LNCaP clone FGC (cell line): Measurements from ENCODE around the gene C16orf74.

Experiments
- DNase-seq: peaks from one replicate; pipeline ENCODE4 v3.0.0-alpha.2; 2011; ENCODE audit warnings: low read depth
- H3K4me3 ChIP-seq: 2 replicates; pipeline ENCODE4 v1.5.1; 2011; ENCODE audit warnings: mild to moderate bottlenecking, low read depth, low read length, control low read depth
- TF ChIP-seq, protein P1 (sequence below): IDR thresholded peaks from 2 replicates; pipeline ENCODE4 v1.5.1; 2012; ENCODE audit warnings: mild to moderate bottlenecking; ENCODE audit not compliant: control insufficient read depth, insufficient read depth; ENCODE audit errors: extremely low read depth

Gene C16orf74

DNA sequence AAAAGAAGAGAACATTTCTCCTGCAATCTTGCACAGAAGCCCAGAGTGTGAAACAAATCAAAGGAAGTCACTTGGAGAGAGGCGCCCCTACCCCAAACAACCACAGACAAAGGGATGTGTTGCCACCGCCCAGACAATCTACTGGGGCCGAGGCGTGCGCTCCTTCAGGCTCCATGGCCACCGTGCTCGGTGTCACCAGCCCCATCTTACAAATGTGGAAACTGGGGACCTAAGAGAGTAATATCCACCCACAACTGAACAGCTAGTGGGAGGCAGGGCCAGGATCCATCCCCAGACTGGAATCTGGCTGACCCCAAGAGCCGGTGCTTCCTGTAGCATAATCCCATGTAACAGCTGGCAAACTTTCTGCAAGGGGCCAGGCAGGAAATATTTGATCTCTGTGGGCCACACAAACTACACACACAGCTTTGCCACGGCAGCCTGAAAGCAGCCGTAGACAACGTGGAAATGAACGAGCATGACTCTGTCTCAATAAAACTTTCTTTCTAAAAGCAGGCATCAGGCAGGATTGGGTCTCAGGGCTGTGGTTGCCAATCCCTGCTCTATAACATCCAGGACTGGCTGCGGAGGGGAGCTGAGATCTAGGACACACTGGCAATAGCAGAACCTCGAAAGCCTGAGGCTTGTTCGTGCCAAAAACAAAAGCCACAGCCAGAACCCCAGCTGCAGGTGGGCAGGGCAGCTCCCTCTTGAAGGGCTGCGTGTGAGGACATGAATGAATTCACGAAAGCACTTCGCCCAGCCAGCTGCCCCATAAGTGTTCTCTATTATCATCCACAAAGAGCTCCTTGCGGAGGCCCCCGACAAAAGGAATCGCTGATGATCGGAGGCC, 35.5 kb downstream of the C16orf74 start:
- no peak overlapping the region for H3K4me3 ChIP-seq
- TF ChIP-seq, protein P1, sequence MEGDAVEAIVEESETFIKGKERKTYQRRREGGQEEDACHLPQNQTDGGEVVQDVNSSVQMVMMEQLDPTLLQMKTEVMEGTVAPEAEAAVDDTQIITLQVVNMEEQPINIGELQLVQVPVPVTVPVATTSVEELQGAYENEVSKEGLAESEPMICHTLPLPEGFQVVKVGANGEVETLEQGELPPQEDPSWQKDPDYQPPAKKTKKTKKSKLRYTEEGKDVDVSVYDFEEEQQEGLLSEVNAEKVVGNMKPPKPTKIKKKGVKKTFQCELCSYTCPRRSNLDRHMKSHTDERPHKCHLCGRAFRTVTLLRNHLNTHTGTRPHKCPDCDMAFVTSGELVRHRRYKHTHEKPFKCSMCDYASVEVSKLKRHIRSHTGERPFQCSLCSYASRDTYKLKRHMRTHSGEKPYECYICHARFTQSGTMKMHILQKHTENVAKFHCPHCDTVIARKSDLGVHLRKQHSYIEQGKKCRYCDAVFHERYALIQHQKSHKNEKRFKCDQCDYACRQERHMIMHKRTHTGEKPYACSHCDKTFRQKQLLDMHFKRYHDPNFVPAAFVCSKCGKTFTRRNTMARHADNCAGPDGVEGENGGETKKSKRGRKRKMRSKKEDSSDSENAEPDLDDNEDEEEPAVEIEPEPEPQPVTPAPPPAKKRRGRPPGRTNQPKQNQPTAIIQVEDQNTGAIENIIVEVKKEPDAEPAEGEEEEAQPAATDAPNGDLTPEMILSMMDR = no peak
- no peak for DNase-seq

DNA sequence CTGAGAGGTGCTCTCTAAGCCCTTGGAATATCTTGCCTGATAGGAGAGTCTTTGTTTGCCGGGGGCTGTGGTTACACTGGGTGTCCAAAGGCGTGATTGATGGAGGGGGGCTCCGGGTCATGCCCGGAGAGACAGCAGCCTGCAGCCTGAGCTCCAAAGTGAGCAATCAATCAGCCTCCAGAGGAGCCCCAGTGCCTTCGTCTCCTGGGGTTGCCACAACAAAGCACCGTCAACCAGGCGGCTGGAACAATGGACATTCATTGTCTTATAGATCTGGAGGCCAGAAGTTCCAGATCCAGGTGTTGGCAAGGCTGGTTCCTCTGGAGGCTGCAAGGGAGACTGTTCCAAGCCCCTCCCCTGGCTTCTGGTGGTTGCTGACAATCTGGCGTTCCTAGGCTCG, 38.1 kb downstream of the C16orf74 start:
- TF ChIP-seq, protein P1 = no peak
- H3K4me3 ChIP-seq = no peak overlapping the region
- DNase-seq = no peak

DNA sequence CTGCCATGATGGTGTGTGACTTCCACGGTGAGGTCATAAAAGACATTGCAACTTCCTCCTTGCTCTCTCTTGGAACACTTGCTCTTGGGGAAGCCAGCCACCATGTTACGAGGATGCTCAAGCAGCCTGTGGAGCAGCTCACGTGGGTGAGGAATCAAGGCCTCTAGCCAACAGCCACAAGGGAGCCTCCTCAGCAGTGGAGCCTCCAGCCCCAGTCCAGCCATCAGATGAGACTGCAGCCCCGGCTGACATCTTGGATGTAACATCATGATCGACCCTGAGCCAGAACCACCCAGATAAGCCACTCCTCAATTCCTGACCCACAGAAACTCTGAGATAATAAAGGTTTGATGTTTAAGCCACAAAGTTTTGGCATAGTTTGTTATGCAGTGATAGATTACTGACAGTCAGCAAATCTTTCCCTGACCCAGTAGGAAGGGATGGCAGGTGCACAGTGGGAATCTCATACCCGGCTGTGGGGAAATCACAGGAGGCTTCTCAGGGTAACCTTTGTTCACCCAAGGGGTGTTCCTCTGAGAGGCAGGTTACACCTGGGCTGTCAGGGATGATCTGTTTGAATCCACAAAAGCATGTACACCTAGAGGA, 38.8 kb downstream of the C16orf74 start:
- no peak for DNase-seq
- TF ChIP-seq, protein P1 = no peak
- no peak overlapping the region for H3K4me3 ChIP-seq

DNA sequence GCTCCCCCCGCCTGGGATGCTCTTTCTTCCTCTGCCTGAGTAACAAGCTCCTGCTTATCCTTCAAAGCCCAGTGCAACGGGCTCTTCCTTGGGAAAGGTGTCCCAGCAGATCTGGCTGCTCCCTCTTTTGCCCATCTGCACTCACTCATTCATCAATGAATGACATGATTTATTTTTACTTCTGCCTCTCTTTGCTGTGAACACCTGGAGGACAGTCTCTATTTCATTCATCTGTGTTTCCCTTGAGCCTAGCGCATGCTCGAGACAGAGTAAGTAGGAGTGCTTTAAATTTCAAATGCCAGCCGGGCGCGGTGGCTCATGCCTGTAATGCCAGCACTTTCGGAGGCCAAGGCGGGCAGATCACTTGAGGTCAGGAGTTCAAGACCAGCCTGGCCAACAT, 40.2 kb downstream of the C16orf74 start:
- no peak for DNase-seq
- TF ChIP-seq, protein P1 = no peak
- H3K4me3 ChIP-seq = no peak overlapping the region

DNA sequence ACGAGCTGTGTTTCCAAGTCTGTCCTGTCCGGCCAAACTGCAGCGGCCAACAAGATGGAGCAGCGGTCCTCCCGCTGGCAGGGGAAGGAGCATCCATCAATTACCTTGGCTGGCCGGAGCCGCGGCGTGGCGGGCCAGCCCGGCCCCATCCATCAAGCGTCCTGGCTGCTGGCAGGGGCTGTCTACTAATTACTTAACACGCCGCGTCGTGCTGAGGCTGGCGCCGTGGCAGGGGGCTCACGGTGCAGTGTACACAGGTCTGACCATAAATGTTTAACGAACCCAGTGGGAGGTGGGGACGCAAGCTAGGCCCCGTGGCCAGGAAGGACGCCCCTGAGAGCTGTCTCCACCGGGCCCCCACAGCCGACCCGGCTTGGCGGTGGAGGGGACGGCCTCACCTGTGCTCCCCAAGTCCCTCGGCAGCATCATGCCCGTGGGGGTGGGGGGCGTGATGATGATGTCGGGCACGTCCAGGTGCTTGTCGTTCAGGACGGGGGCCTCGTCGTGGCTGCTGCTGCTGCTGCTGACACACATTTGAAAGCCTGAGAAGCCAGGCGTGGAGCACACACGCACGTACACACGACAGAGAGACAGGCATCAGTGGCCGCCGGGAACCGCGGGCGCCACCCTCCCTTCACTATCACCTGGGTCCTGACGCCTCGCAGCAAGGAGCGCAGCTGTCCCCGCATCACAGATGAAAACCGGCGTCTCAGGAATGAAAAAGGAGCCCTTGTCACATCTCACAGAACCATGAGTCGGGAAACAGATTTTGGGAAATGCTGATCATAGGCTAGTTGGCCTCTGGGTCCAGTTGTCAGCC, 40.9 kb downstream of the C16orf74 start:
- no peak for DNase-seq
- H3K4me3 ChIP-seq = no peak overlapping the region
- TF ChIP-seq, protein P1 = no peak

DNA sequence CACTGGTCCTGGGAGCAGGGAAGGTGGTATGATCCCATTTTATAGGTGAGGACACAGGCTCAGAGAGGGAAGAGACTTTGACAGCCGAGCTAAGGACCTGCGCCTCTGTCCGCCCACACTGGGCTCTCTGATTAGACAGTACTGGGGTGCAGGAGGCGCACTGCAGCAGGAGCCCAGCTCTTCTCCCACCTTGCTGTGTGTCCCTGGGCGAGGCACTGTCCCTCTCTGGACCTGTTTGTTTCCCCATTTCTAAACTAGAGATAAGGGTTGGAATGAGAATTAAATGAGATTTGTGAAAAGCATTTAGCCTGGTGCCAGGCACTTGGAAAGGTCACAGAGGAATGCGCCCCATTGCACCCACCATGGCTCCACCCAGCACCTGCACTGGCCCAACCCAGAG, 42.6 kb downstream of the C16orf74 start:
- TF ChIP-seq, protein P1 = no peak
- DNase-seq = no peak
- H3K4me3 ChIP-seq = no peak overlapping the region
